OCI-LY1 (cell line): ENCODE results near the gene CD81.
"Not testable (repeated sequence)": the region's sequence is repeated elsewhere in the genome, so short reads cannot be mapped to it uniquely, and the experiment has no call there.

Experiments used
- H2AFZ ChIP-seq: fragments of 200-600 bp; sonication (generic), shearing (Covaris generic); 2 replicates; pipeline ENCODE4 v1.6.0; 2014; ENCODE audit warnings: antibody characterized with exemption, mild to moderate bottlenecking, low read length
- H3F3A ChIP-seq: fragments of 200-600 bp; sonication (generic), shearing (Covaris generic); 2 replicates; pipeline ENCODE4 v1.6.0; 2014; ENCODE audit warnings: mild to moderate bottlenecking, antibody characterized with exemption, low read length, moderate library complexity; ENCODE audit not compliant: insufficient read depth
- H3K27ac ChIP-seq: fragments of 200-600 bp; sonication (generic); 2 replicates; pipeline ENCODE4 v1.5.1; 2014; ENCODE audit warnings: low read length, mixed run types, mild to moderate bottlenecking, low read depth; ENCODE audit not compliant: poor library complexity, severe bottlenecking
- H3K27me3 ChIP-seq: fragments of 200-600 bp; sonication (generic); 2 replicates; pipeline ENCODE4 v1.6.0; 2014; ENCODE audit warnings: antibody characterized with exemption, mild to moderate bottlenecking, low read length, moderate library complexity; ENCODE audit not compliant: insufficient read depth
- H3K36me3 ChIP-seq: fragments of 200-600 bp; sonication (generic); 2 replicates; pipeline ENCODE4 v1.6.1; 2014; ENCODE audit warnings: mild to moderate bottlenecking, antibody characterized with exemption, low read length, moderate library complexity, mixed read lengths; ENCODE audit not compliant: insufficient read depth
- H3K4me1 ChIP-seq: fragments of 200-600 bp; sonication (generic); 2 replicates; pipeline ENCODE4 v1.5.1; 2014; ENCODE audit warnings: mild to moderate bottlenecking, low read length, moderate library complexity; ENCODE audit not compliant: insufficient read depth, severe bottlenecking
- H3K4me2 ChIP-seq: fragments of 200-600 bp; sonication (generic), shearing (Covaris generic); 2 replicates; pipeline ENCODE4 v1.6.1; 2014; ENCODE audit warnings: low read length
- H3K4me3 ChIP-seq: fragments of 200-600 bp; sonication (generic); 2 replicates; pipeline ENCODE4 v1.5.1; 2014; ENCODE audit warnings: low read length, low read depth, mild to moderate bottlenecking, mixed read lengths; ENCODE audit not compliant: poor library complexity, severe bottlenecking
- H3K79me2 ChIP-seq: fragments of 200-600 bp; shearing (Covaris generic); 2 replicates; pipeline ENCODE4 v1.6.1; 2016; ENCODE audit warnings: mixed run types, low read length, mixed read lengths; ENCODE audit not compliant: insufficient read depth
- H3K9ac ChIP-seq: fragments of 200-600 bp; sonication (generic), shearing (Covaris generic); 2 replicates; pipeline ENCODE4 v1.6.1; 2014; ENCODE audit warnings: mild to moderate bottlenecking, low read length, mixed read lengths
- H3K9me2 ChIP-seq: fragments of 200-600 bp; sonication (generic), shearing (Covaris generic); 2 replicates; pipeline ENCODE4 v1.6.1; 2014; ENCODE audit warnings: low read depth, mild to moderate bottlenecking, low read length, mixed read lengths
- H3K9me3 ChIP-seq: fragments of 200-600 bp; shearing (Covaris generic); 2 replicates; pipeline ENCODE4 v1.6.1; 2014; ENCODE audit warnings: low read length, mixed read lengths
- H4K20me1 ChIP-seq: fragments of 200-600 bp; sonication (generic), shearing (Covaris generic); 2 replicates; pipeline ENCODE4 v1.6.0; 2016; ENCODE audit warnings: mild to moderate bottlenecking, low read length; ENCODE audit not compliant: insufficient read depth
- CTCF ChIP-seq: fragments of 200-600 bp; sonication (generic), shearing (Covaris generic); IDR thresholded peaks from 2 replicates; pipeline ENCODE4 v1.5.1; 2017; ENCODE audit warnings: mild to moderate bottlenecking, antibody characterized with exemption, low read length, moderate library complexity, mixed read lengths
- EZH2 ChIP-seq: fragments of 200-600 bp; sonication (generic), shearing (Covaris generic); IDR thresholded peaks from 2 replicates; pipeline ENCODE4 v1.8.0; 2017; ENCODE audit warnings: borderline replicate concordance, mixed run types, mild to moderate bottlenecking, antibody characterized with exemption, low read length, moderate library complexity, mixed read lengths

The CD81 gene

GRCh38 chr11:2335286-2335685, 41.8 kb upstream of the CD81 start:
- not testable (repeated sequence) for H3K79me2 ChIP-seq, H2AFZ ChIP-seq, H4K20me1 ChIP-seq, H3K27me3 ChIP-seq, H3K4me1 ChIP-seq, H3K9me2 ChIP-seq, H3K9me3 ChIP-seq, H3K4me2 ChIP-seq, H3K4me3 ChIP-seq, H3F3A ChIP-seq, H3K27ac ChIP-seq, H3K36me3 ChIP-seq, H3K9ac ChIP-seq

- H3K27ac ChIP-seq, H3K4me3 ChIP-seq, H3K9me2 ChIP-seq, H3K9me3 ChIP-seq, H3K27me3 ChIP-seq, H4K20me1 ChIP-seq, H3K36me3 ChIP-seq, H3F3A ChIP-seq, H3K4me2 ChIP-seq, H3K9ac ChIP-seq, H3K4me1 ChIP-seq, H2AFZ ChIP-seq, H3K79me2 ChIP-seq: not testable (repeated sequence)
- TF ChIP-seq CTCF: peak; percentile 13; the same call in 1 of the 2 replicates
These were observed 38.4 kb upstream of the CD81 start for GRCh38 chr11:2338760-2339159.

- no peaks in the 10 kb centered on the region for H3K9me3 ChIP-seq
- H3K79me2 ChIP-seq: no peaks in the 10 kb centered on the region
- H4K20me1 ChIP-seq: no peaks in the 10 kb centered on the region
- no peak overlapping the region for H3K27ac ChIP-seq
- H3K9ac ChIP-seq: no peak overlapping the region
- H3F3A ChIP-seq: no peaks in the 10 kb centered on the region
- H2AFZ ChIP-seq: no peak overlapping the region
- TF ChIP-seq EZH2 (no peak), CTCF (no peak)
- H3K36me3 ChIP-seq: no peaks in the 10 kb centered on the region; the same call in 1 of the 2 replicates
- no peaks in the 10 kb centered on the region for H3K4me1 ChIP-seq
- H3K4me3 ChIP-seq: no peak overlapping the region
- peaks cover 5% of the 10 kb centered on the region; the same call in 1 of the 2 replicates for H3K27me3 ChIP-seq
- H3K9me2 ChIP-seq: no peaks in the 10 kb centered on the region
- H3K4me2 ChIP-seq: no peak overlapping the region
These were observed 34.6 kb upstream of the CD81 start for GRCh38 chr11:2342557-2342956.

- H3K9me2 ChIP-seq: no peaks in the 10 kb centered on the region
- H3K4me2 ChIP-seq: no peak overlapping the region
- no peaks in the 10 kb centered on the region; the same call in 1 of the 2 replicates for H3K36me3 ChIP-seq
- no peaks in the 10 kb centered on the region for H3K4me1 ChIP-seq
- H2AFZ ChIP-seq: no peak overlapping the region
- H3K9me3 ChIP-seq: no peaks in the 10 kb centered on the region
- no peak overlapping the region for H3K4me3 ChIP-seq
- no peaks in the 10 kb centered on the region for H3F3A ChIP-seq
- no peak overlapping the region for H3K27ac ChIP-seq
- H3K9ac ChIP-seq: no peak overlapping the region
- H4K20me1 ChIP-seq: no peaks in the 10 kb centered on the region
- TF ChIP-seq CTCF (no peak), EZH2 (no peak)
- H3K27me3 ChIP-seq: peaks cover 5% of the 10 kb centered on the region; the same call in 1 of the 2 replicates
- H3K79me2 ChIP-seq: no peaks in the 10 kb centered on the region
These were observed 34.1 kb upstream of the CD81 start for GRCh38 chr11:2342981-2343380.
